K562 (cell line): Measurements from ENCODE around the gene PGGHG. TPM values are rescaled to one million over a fixed set of nuclear protein-coding genes. Genes with fewer than 3 reads are reported as not detected.

Source experiments
- CXXC5 ChIP-seq: fragments of 250-450 bp; sonication (Bioruptor Pico); IDR thresholded peaks from 2 replicates; pipeline ENCODE4 v1.8.0; 2022; ENCODE audit warnings: inconsistent platforms, mild to moderate bottlenecking, moderate library complexity
- FOXA3 ChIP-seq, 2 experiments: fragments of 450-650 bp in 1 of 2; sonication (generic) in 1 of 2; formaldehyde crosslinking; IDR thresholded peaks in 1 of 2; conservative IDR thresholded peaks in 1 of 2; 2 replicates each; pipeline versions ENCODE4 v1.4.0 to v1.8.0; 2020 to 2022; ENCODE audit warnings: mild to moderate bottlenecking in 2 of 2, missing genetic modification reagents in 1 of 2
- GTF2A2 ChIP-seq: IDR thresholded peaks from 2 replicates; pipeline ENCODE4 v1.6.1; 2016; ENCODE audit warnings: mild to moderate bottlenecking, missing genetic modification characterization, missing compliant biosample characterization
- MECOM ChIP-seq: fragments of 250-450 bp; sonication (Bioruptor Pico); IDR thresholded peaks from 2 replicates; pipeline ENCODE4 v1.8.0; 2022; ENCODE audit warnings: inconsistent platforms
- MXI1 ChIP-seq: IDR thresholded peaks from 2 replicates; pipeline ENCODE4 v1.6.1; 2011; ENCODE audit warnings: low read depth, mild to moderate bottlenecking, improper control_type of control experiment, low read length
- NR2C1 ChIP-seq, 2 experiments: fragments of 450-650 bp; IDR thresholded peaks; 2 replicates each; pipeline ENCODE4 v1.6.1; 2017; ENCODE audit warnings: mild to moderate bottlenecking in 2 of 2, antibody characterized with exemption in 1 of 2, inconsistent platforms in 1 of 2, missing compliant biosample characterization in 1 of 2, missing genetic modification characterization in 1 of 2
- PRPF4 ChIP-seq: fragments of 200-400 bp; formaldehyde crosslinking; IDR thresholded peaks from one replicate; pipeline ENCODE4 v1.6.1; 2017; ENCODE audit warnings: low read length, low read depth, mild to moderate bottlenecking; ENCODE audit not compliant: insufficient read depth, poor library complexity, severe bottlenecking
- RAD51 ChIP-seq: fragments of 450-650 bp; IDR thresholded peaks from 2 replicates; pipeline ENCODE4 v1.7.1; 2016; ENCODE audit warnings: low read depth, mild to moderate bottlenecking, borderline replicate concordance
- SRSF7 ChIP-seq: fragments of 200-400 bp; formaldehyde crosslinking; optimal IDR thresholded peaks from 2 replicates; pipeline ENCODE3; 2017; ENCODE audit warnings: mild to moderate bottlenecking, low read depth, low read length
- ZBTB17 ChIP-seq: fragments of 450-650 bp; formaldehyde crosslinking; IDR thresholded peaks from 2 replicates; pipeline ENCODE4 v1.4.0; 2020; ENCODE audit warnings: mild to moderate bottlenecking
- ZBTB40 ChIP-seq, 2 experiments: fragments of 450-650 bp in 1 of 2; sonication (generic) in 1 of 2; formaldehyde crosslinking in 1 of 2; IDR thresholded peaks; 2 replicates each; pipeline versions ENCODE4 v1.7.1 to v1.9.0; 2016 to 2022; ENCODE audit warnings: inconsistent platforms in 1 of 2, mild to moderate bottlenecking in 1 of 2, missing genetic modification reagents in 1 of 2
- ZNF121 ChIP-seq: sonication (generic); formaldehyde crosslinking; conservative IDR thresholded peaks from 2 replicates; pipeline ENCODE4 v1.8.0; 2022; ENCODE audit warnings: missing genetic modification reagents
- ZNF311 ChIP-seq: fragments of 250-450 bp; sonication (Bioruptor Pico); IDR thresholded peaks from 2 replicates; pipeline ENCODE4 v1.4.0; 2020; ENCODE audit warnings: mild to moderate bottlenecking, moderate library complexity
- ZNF347 ChIP-seq: fragments of 450-650 bp; formaldehyde crosslinking; IDR thresholded peaks from 2 replicates; pipeline ENCODE4 v1.4.0; 2020; ENCODE audit warnings: low read depth, mild to moderate bottlenecking, moderate library complexity
- ZSCAN32 ChIP-seq: fragments of 450-650 bp; formaldehyde crosslinking; IDR thresholded peaks from 2 replicates; pipeline ENCODE4 v1.4.0; 2020; ENCODE audit warnings: mild to moderate bottlenecking, moderate library complexity
- polyA plus RNA-seq, 8 experiments: library from polyadenylated mRNA; depleted of rRNA in 4 of 8; stranded (reverse) in 5 of 8; unstranded in 3 of 8; fragments of >200 nt; fragmentation: Nextera tagmentation in 2 of 8; fragmentation: Illumina TruSeq in 1 of 8; extraction: Ambion mirVana in 2 of 8; extraction: Trizol in 1 of 8; gene quantifications; 2 replicates each; pipeline versions ENCODE4 v1.2.1 to v1.2.3, GENCODE V29; 2011 to 2014; ENCODE audit warnings: inconsistent platforms in 1 of 8, missing spikeins in 1 of 8
- total RNA-seq, 7 experiments: library from RNA; depleted of rRNA in 6 of 7; stranded (reverse); fragments of >200 nt in 6 of 7; fragmentation: Illumina TruSeq in 2 of 7; extraction: Trizol in 2 of 7; gene quantifications; 2 replicates each; pipeline versions ENCODE4 v1.2.1 to v1.2.3, GENCODE V29; 2011 to 2021; ENCODE audit warnings: low replicate concordance in 1 of 7
- TF ChIP-seq, protein P1 (sequence below): fragments of 250-450 bp; sonication (Bioruptor Pico); IDR thresholded peaks from 2 replicates; pipeline ENCODE4 v1.8.0; 2021; ENCODE audit warnings: moderate library complexity, mild to moderate bottlenecking, inconsistent platforms

Gene PGGHG
- total and polyA plus RNA-seq, 9 of the 15 experiments (the other 6 are each of a cell fraction or from before 2014, with no cell fraction given), result 0.38 to 85.1 (median 18.1) TPM

GRCh38 chr11:269146-269890 is 19.6 kb upstream of the PGGHG start (continued):
- TF ChIP-seq ZNF311 (no peak), PRPF4 (no peak), SRSF7 (no peak), MECOM (no peak), ZNF121 (CRISPR knock-in tag) (no peak), MXI1 (0 out of 2 replicates have a peak, but pooled peaks have one; percentile 14), FOXA3 (CRISPR knock-in tag; conservative IDR thresholded peaks at IDR 0.05 in 1 of 2, IDR thresholded peaks at IDR 0.05 in 1 of 2) (peak in 1 of 2 experiments; percentile 41; a peak in 1 of 4 replicates), RAD51 (peak; percentile 95), CXXC5 (CRISPR knock-in tag) (peak; percentile 72), ZNF347 (CRISPR knock-in tag) (no peak), NR2C1 (IDR thresholded peaks at IDR 0.05) (no peak), NR2C1 (tag; IDR thresholded peaks at IDR 0.05) (no peak), ZBTB40 (IDR thresholded peaks at IDR 0.05) (peak; percentile 21; the same call in 1 of the 2 replicates), ZBTB40 (CRISPR knock-in tag; IDR thresholded peaks at IDR 0.05) (no peak), ZSCAN32 (CRISPR knock-in tag) (peak; percentile 70), ZBTB17 (CRISPR knock-in tag) (0 out of 2 replicates have a peak, but pooled peaks have one; percentile 8), GTF2A2 (no peak)
- TF ChIP-seq, protein P1, sequence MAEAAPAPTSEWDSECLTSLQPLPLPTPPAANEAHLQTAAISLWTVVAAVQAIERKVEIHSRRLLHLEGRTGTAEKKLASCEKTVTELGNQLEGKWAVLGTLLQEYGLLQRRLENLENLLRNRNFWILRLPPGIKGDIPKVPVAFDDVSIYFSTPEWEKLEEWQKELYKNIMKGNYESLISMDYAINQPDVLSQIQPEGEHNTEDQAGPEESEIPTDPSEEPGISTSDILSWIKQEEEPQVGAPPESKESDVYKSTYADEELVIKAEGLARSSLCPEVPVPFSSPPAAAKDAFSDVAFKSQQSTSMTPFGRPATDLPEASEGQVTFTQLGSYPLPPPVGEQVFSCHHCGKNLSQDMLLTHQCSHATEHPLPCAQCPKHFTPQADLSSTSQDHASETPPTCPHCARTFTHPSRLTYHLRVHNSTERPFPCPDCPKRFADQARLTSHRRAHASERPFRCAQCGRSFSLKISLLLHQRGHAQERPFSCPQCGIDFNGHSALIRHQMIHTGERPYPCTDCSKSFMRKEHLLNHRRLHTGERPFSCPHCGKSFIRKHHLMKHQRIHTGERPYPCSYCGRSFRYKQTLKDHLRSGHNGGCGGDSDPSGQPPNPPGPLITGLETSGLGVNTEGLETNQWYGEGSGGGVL, result no peak
